ENCODE measurements around the gene CLCA2.

DNA sequence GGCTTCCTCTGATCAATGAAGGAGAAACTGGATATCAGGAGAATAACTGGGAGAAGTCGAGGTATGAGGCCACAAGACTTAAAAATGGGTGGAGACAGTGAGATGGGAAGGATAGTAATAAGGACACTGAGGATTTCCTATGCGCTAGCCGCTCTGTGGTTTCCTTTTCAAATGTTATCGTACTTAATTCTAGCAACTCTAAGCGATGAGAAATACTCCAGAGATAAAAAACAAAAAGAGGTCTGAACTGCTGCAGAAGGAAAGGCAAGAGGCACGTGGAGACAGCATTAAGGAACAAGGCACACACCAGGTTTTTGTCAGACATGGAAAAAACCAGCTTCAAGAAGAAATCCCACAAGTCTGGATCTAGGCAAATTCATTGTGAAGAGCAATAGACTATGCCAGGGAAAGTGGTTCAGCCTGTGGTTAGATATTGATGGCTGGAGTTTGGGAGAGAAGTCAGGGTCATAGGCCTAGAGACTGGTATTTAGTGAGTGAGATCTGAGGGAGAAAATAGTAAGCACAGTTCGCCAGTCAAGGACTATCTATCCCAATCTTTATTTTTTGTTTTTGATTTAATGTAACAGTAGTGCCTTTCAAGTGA is 5.3 kb downstream of the CLCA2 start:
- TF ChIP-seq, protein P1, sequence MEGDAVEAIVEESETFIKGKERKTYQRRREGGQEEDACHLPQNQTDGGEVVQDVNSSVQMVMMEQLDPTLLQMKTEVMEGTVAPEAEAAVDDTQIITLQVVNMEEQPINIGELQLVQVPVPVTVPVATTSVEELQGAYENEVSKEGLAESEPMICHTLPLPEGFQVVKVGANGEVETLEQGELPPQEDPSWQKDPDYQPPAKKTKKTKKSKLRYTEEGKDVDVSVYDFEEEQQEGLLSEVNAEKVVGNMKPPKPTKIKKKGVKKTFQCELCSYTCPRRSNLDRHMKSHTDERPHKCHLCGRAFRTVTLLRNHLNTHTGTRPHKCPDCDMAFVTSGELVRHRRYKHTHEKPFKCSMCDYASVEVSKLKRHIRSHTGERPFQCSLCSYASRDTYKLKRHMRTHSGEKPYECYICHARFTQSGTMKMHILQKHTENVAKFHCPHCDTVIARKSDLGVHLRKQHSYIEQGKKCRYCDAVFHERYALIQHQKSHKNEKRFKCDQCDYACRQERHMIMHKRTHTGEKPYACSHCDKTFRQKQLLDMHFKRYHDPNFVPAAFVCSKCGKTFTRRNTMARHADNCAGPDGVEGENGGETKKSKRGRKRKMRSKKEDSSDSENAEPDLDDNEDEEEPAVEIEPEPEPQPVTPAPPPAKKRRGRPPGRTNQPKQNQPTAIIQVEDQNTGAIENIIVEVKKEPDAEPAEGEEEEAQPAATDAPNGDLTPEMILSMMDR (IDR thresholded peaks at IDR 0.05), result no peak
- no peak for TF ChIP-seq POLR2AphosphoS5 (IDR thresholded peaks at IDR 0.05; ENCODE audit: low read depth, low read length)

Data from Panc1 (cell line).